COLO668 (cell line): Measurements from ENCODE around the gene CDH23.
A peak's percentile ranks its signal among the peaks of the same experiment; 100 is the strongest.

ENCODE experiments used
- DNase-seq: peaks from one replicate; lab custom pipeline; 2025; ENCODE audit not compliant: unreplicated experiment; lab: John Stamatoyannopoulos, UW

Gene CDH23

GRCh38 chr10:71818674-71819260 is 422.0 kb downstream of the CDH23 start:
- DNase-seq, result no peak

- DNase-seq, result no peak
Observed at GRCh38 chr10:71819441-71819861, 422.7 kb downstream of the CDH23 start.

DNA sequence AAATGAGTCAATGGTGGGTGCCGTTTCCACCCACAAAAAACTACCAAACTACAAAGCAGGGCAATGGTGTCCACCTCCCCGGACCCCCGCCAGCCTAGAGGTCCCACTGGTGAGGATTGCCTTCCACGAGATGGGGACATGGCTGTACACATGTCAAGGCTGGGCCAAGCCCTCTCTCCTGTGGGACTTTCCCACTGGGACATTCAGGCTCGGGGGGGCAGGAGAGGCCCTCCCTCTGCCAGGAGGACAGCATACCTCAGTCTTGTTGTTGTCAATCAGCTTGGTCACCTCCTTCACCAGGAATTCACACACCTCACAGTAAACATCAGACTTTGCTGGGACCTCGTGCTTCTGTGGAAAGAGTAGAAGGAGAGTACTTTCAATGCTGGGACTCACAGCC is 423.3 kb downstream of the CDH23 start:
- DNase-seq, result no peak

GRCh38 chr10:71820966-71821365 is 424.2 kb downstream of the CDH23 start:
- no peak for DNase-seq

DNA sequence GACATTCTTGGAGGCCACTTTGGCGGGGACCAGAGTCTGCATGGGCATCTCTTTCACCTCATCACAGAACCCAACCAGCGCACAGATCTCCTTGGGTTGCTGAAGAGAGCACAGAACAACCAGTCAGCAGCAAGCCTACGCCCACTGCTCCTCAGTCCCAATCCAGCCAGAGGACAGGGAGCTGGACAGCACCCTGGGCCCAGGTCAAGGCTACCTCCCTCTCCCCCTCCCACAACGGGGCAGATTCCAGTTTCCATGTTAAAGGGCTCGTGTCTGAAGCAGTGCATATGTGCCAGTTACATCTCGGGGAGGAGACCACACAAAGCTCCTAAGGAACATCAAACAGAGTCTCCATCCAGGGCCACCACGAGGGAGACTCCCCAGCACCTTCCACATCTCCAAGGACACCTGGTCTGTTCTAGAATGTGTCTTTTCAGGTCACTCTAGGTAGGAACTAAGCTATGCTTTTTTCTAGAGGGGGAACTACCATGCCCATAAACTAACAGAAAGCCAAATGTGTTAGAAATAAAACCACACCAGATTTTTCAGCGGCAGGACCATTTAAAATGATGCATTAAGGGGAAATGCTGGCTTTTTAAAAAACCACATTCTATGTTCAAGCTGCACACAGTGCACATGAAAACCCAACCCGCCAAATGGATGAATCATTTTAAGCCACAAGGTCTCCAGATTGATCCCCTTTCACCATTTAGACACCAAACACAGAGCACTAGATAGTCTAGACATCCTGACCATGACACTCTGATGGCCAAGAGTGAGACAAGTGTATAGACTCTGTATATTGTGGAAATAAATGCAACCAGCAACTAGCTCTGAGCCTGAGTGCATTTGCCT is 425.4 kb downstream of the CDH23 start:
- DNase-seq, result no peak

DNA sequence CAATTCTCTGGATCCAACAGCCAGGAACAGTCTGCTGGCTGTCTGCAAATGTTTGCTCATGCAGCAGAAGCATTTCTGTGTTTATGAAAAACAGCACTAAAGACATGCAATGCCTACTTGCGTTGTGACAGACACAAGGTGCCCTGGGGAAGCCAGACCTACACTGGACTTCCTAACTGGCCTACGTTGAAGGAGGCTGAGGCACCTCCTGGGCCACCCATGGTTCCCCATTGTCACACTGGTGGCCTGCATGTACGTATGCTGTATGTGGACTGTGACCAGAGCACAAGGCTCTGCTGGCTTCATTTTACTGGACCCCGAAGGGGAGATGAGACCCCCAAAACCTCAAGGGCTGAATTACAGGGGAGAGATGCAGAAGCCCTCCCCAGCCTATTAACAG is 426.6 kb downstream of the CDH23 start:
- DNase-seq, result no peak

DNA sequence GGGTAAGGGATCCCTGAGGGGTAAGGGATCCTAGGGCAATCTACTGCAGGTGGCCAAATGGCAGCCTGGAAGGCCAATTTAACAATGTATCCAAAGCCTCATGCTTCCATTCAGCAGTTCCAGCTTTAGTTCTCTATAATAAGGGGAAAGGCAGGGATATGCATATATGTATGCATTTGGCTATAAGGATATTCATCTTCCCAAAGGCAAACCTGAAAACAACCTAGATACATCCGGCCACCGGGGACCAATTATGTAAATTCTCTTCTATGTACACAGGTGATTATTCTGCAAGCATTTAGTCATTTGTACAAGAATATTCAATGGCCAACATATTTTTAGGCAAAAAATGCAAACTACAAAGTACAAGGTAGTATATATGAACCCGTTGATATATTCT is 427.6 kb downstream of the CDH23 start:
- DNase-seq, result no peak

GRCh38 chr10:71825217-71825616 is 428.5 kb downstream of the CDH23 start:
- DNase-seq, result no peak

DNA sequence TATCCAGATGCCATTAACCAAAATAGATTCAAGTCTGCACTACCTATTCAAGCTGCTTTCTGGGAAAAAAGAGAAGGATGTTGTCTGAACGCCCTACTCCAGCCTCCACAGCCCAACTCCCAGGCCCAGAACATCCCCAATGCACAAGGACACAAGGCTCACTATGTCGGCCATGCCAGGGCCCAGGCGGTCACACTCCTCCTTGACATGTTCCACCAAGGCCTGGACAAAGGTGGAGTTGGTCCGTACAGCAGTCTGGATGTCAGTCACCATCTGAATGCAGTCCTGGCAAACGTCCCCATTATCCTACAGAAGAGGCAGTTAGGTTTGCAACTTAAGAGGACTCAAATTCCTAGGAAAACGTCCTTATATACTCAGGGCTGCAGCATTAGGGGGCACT is 431.1 kb downstream of the CDH23 start:
- DNase-seq, result no peak

DNA sequence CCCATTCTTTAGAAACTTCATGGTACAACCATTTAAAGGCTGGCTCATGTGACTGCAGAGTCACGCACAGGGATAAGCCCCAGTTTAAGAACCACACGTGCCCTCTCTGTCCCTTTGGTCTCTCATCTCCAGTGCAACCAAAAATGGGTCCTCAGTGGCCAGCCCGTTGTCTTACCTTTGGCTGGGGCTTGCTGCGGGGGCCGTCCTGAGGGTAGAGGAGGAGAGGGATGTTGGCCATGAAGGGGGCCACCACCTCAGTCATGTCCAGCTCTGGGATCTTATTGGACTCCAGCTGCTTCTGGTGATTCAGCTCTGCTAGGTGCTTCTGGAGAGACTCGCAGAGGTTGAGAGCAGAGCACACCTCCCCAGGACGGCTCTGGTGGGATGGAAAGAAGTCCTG is 432.0 kb downstream of the CDH23 start:
- no peak for DNase-seq

GRCh38 chr10:71829171-71829570 is 432.5 kb downstream of the CDH23 start:
- DNase-seq, result no peak

- DNase-seq, result no peak
Observed at GRCh38 chr10:71829896-71830295, 433.2 kb downstream of the CDH23 start.

GRCh38 chr10:71830726-71831125 is 434.0 kb downstream of the CDH23 start:
- DNase-seq, result no peak

DNA sequence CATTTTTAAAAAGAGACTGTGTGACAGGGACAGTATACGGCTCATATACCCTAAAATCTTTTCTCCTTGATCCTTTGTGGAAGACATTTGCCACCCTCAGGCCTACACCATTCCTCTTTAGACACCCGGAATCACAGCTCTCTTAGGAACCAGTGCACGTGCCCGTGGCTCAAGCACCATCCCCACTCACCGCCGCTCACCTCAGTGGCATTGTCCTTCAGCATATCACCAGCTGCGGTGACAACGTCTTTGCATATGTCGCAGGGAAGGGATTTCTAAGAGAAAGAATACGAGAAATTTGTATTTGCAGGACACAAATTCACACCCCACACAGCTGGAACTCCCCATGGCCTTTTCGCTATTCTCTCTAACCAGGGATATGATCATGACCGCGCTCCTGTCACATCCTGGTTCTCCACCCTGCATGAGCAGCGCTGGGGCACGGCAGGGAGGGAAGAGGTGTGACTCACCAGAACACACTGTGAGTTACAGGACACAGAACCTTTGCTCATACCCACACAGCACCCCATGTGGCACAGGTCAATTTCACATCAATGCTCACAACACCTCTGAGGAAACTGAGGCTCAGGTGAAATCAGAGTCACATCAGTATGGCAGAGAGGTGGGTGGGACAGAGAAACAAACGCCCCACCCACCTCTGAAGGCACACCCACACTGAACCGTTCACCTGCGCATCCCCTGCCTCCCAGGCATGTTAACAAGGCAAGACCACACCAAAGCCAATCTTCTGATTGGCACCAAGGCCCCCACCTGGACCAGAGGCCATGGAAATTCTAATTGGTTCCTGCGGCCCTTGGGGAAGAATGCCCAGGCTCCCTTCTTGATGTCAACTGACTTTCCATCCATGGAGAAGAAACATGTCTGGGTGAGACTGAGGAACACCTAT is 435.2 kb downstream of the CDH23 start:
- DNase-seq, result no peak

- no peak for DNase-seq
Observed at GRCh38 chr10:71832967-71833366, 436.2 kb downstream of the CDH23 start.

- DNase-seq, result no peak
Observed at GRCh38 chr10:71833451-71834342, 437.0 kb downstream of the CDH23 start.

DNA sequence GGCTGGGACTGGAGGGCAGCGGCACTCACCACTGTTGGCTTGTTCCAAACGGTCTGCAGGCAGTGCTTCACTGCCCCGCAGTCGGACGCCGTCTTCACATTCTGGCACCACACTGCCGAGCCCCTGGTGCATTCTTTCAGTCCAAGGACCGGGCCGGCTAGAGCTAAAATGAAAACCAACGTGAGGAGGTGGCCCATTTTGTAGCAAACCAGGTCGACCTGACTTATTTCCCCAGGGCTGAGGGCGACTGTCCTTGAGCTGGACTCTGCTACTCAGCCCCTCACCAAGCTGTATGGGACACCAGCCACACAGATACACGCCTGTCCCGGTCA is 437.6 kb downstream of the CDH23 start:
- DNase-seq, result no peak

GRCh38 chr10:71835671-71836595 is 439.2 kb downstream of the CDH23 start:
- DNase-seq, result peak; percentile 7

- DNase-seq, result no peak
Observed at GRCh38 chr10:71836596-71836974, 439.9 kb downstream of the CDH23 start.
